Activated CD8-positive, alpha-beta T cell treated with anti-CD3 and anti-CD28 coated beads for 36 hours (primary cell): Measurements from ENCODE around the gene KLHL13. TPM values are rescaled to one million over a fixed set of nuclear protein-coding genes. Genes with fewer than 3 reads are reported as not detected.

Experiments used
- ATAC-seq: fragments of 200-7000 bp; cut with Tn5 transposase; one replicate; pipeline ENCODE4 v1.10.0; 2021; ENCODE audit warnings: mild to moderate bottlenecking, moderate library complexity
- CTCF ChIA-PET: fragments of 350-600 bp; sonication (Branson Sonifier 250); formaldehyde crosslinking; loops from one replicate; lab custom pipeline; 2021; ENCODE audit warnings: antibody characterized with exemption; lab: Charles Lee
- POLR2A ChIA-PET: fragments of 350-600 bp; sonication (Branson Sonifier 250); formaldehyde crosslinking; loops from one replicate; lab custom pipeline; 2021; ENCODE audit warnings: antibody characterized with exemption; lab: Charles Lee
- DNase-seq: peaks from one replicate; pipeline ENCODE4 v3.0.0-alpha.2; 2020
- H3K27ac Mint-ChIP-seq: one replicate; pipeline ENCODE4 v1.8.0; 2021; ENCODE audit warnings: mild to moderate bottlenecking, mixed read lengths
- H3K27me3 Mint-ChIP-seq: one replicate; pipeline ENCODE4 v1.8.0; 2021; ENCODE audit warnings: mixed read lengths
- H3K36me3 Mint-ChIP-seq: one replicate; pipeline ENCODE4 v1.8.0; 2021; ENCODE audit warnings: low read depth, mixed read lengths
- H3K4me1 Mint-ChIP-seq: one replicate; pipeline ENCODE4 v1.8.0; 2021; ENCODE audit warnings: low read depth, mixed read lengths
- H3K4me3 Mint-ChIP-seq: one replicate; pipeline ENCODE4 v1.8.0; 2021; ENCODE audit warnings: mild to moderate bottlenecking, moderate library complexity, mixed read lengths
- H3K9me3 Mint-ChIP-seq: one replicate; pipeline ENCODE4 v1.8.0; 2021; ENCODE audit warnings: mixed read lengths
- intact Hi-C: fragments of 100-400 bp; cut with micrococcal nuclease; formaldehyde crosslinking; loops from one replicate; pipeline ENCODE4 v1.10.0; 2022
- total RNA-seq, 2 experiments: library from RNA; stranded (reverse); gene quantifications; one replicate each; pipeline ENCODE4 v1.2.3, GENCODE V29; 2021
- TF ChIP-seq, protein P1 (sequence below): fragments of 200-600 bp; IDR thresholded peaks from one replicate; pipeline ENCODE4 v1.8.0; 2022; ENCODE audit warnings: antibody characterized with exemption, mild to moderate bottlenecking

Gene KLHL13
- total RNA-seq, 2 experiments from 2014 or later = 2.2 to 2.8 TPM

DNA sequence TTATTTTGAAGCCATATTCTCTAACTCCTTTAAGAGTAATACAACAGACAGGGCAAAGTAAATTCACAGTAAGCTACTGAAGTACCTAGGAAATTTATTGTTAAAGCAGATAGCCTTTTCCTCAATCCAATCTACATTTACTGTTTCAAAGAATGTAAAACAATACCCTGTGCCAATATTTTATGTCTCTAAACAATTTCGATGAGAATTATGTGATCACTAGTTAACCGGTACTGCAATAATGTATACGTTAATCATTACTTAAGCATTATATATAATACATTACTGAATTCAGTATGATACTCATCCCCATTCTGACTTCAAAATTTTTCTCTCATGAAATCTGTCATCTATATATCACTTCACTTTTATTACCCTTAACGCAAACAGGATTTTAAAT is 28.5 kb downstream of the KLHL13 start:
- CTCF ChIA-PET = no interaction called here
- ATAC-seq = no peak
- no peaks in the 10 kb centered on the region for H3K4me1 Mint-ChIP-seq
- POLR2A ChIA-PET = no interaction called here
- H3K27me3 Mint-ChIP-seq = no peaks in the 10 kb centered on the region
- no peaks in the 10 kb centered on the region for H3K36me3 Mint-ChIP-seq
- TF ChIP-seq, protein P1, sequence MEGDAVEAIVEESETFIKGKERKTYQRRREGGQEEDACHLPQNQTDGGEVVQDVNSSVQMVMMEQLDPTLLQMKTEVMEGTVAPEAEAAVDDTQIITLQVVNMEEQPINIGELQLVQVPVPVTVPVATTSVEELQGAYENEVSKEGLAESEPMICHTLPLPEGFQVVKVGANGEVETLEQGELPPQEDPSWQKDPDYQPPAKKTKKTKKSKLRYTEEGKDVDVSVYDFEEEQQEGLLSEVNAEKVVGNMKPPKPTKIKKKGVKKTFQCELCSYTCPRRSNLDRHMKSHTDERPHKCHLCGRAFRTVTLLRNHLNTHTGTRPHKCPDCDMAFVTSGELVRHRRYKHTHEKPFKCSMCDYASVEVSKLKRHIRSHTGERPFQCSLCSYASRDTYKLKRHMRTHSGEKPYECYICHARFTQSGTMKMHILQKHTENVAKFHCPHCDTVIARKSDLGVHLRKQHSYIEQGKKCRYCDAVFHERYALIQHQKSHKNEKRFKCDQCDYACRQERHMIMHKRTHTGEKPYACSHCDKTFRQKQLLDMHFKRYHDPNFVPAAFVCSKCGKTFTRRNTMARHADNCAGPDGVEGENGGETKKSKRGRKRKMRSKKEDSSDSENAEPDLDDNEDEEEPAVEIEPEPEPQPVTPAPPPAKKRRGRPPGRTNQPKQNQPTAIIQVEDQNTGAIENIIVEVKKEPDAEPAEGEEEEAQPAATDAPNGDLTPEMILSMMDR = no peak
- intact Hi-C loops = no loop called here
- no peaks in the 10 kb centered on the region for H3K9me3 Mint-ChIP-seq
- DNase-seq = no peak
- H3K4me3 Mint-ChIP-seq = no peak overlapping the region
- H3K27ac Mint-ChIP-seq = no peak overlapping the region

DNA sequence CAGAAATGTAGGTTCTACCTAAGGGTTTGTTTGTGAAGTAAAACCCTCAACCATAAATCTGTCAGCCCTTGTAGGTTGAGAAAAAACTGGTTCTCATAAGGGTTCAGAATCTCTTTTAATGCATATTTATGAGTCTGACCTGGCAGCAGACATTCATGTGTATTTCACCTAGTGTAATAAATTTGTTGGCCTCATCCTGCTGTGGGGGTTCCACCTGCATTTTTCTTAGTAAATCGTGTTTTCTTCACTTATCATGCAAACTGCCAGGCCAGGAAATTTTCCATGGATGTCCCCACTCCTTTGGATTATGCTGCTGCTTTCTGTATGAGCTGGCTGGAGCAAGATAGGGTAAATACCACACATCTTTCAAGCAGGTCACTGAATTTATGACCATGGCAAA is 42.4 kb downstream of the KLHL13 start:
- no peak for ATAC-seq
- ChIA-PET POLR2A (no interaction called here), CTCF (no interaction called here)
- no peak for DNase-seq
- H3K9me3 Mint-ChIP-seq = no peaks in the 10 kb centered on the region
- no peaks in the 10 kb centered on the region for H3K4me1 Mint-ChIP-seq
- TF ChIP-seq, protein P1 = no peak
- H3K27me3 Mint-ChIP-seq = no peaks in the 10 kb centered on the region
- H3K36me3 Mint-ChIP-seq = no peaks in the 10 kb centered on the region
- H3K27ac Mint-ChIP-seq = no peak overlapping the region
- intact Hi-C loops = no loop called here
- no peak overlapping the region for H3K4me3 Mint-ChIP-seq

DNA sequence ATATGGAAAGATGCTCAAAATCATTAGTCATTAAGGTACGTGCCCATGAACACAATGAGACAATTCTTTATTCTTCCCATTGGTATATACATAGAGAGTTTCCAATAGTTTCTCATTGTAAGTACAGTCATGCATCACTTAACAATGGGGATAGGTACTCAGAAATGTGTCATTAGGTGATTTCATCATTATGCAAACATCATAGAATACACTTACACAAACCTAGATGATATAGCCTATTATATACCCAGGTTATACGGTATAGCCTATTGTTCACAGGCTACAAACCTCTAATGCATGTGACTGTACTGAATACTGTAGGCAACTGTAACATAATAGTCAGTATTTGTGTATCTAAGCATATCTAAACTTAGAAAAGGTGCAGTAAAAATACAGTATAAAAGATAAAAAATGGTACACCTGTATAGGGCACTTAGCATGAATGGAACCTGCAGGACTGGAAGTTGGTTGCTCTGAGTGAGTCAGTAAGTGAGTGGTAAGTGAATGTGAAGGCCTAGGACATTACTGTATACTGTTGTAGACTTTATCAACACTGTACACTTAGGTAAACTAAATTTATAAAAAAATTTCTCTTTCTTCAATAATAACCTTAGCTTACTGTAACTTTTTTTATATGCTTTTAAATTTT is 49.6 kb downstream of the KLHL13 start:
- DNase-seq (no peak), ATAC-seq (no peak)
- H3K27me3 Mint-ChIP-seq = no peaks in the 10 kb centered on the region
- no peaks in the 10 kb centered on the region for H3K36me3 Mint-ChIP-seq
- H3K9me3 Mint-ChIP-seq = no peaks in the 10 kb centered on the region
- no peak overlapping the region for H3K4me3 Mint-ChIP-seq
- POLR2A ChIA-PET = no interaction called here
- intact Hi-C loops = no loop called here
- CTCF ChIA-PET = no interaction called here
- H3K4me1 Mint-ChIP-seq = peaks cover 4% of the 10 kb centered on the region
- TF ChIP-seq, protein P1 = no peak
- no peak overlapping the region for H3K27ac Mint-ChIP-seq

DNA sequence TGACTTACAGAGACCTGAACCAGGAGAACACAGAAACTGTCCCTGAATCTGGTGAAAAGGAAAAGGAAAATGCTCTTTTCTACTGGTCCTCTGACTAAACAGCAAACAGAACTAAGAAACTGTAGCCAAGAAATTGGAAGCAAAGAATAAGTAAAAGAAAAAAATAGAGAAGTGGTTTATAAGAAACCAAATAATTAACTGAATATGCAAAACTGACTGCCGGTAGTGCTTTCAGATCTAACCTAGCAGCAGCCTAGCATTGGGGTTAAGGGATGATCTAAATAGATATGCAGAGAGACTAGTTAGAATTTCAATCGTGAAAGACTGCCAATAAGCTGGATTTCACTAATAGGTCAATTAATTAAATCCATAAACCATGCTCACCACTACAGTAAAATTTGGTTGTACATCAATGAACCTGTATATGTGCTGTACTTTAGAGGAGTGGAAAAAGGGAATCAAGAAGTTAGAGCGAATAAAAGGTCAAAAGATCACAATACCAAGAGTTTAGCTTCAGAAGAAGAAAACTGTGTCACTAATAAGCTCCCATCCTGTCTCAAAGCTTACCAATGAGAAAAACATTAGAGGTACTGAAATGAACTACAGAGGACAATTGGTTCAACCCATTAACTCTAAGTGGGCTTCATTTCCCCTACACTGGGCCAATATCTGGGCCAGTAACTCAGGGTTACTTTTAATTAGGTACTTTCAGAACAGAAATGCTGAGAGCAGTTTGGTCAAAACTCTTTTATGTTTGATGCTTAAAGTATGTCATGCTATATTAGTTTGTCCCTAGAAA is 53.6 kb downstream of the KLHL13 start:
- Mint-ChIP-seq H3K27ac (no peak overlapping the region), H3K27me3 (no peaks in the 10 kb centered on the region), H3K4me3 (no peak overlapping the region), H3K4me1 (peaks cover 4% of the 10 kb centered on the region), H3K9me3 (no peaks in the 10 kb centered on the region), H3K36me3 (no peaks in the 10 kb centered on the region)
- ATAC-seq (no peak), DNase-seq (no peak)
- CTCF ChIA-PET = no interaction called here
- POLR2A ChIA-PET = no interaction called here
- intact Hi-C loops = no loop called here
- TF ChIP-seq, protein P1 = no peak
